Measurements from ENCODE around the gene PROM1.

The PROM1 gene

GRCh38 chr4:15934259-15934658, 149.6 kb downstream of the PROM1 start:
- Histone ChIP-seq H3K9me2 (replicated peaks; ENCODE audit: low read depth, low read length) (no peaks in the 10 kb centered on the region), H3K27me3 (ENCODE audit: insufficient read depth, low read length, poor library complexity, severe bottlenecking) (no peaks in the 10 kb centered on the region), H4K20me1 (ENCODE audit: insufficient read depth, low read length, poor library complexity, severe bottlenecking) (no peaks in the 10 kb centered on the region), H3K9ac (ENCODE audit: low read depth, low read length, poor library complexity, severe bottlenecking) (no peak overlapping the region), H3F3A (ENCODE audit: low read depth) (no peaks in the 10 kb centered on the region), H3K36me3 (ENCODE audit: insufficient read depth, low read length) (no peaks in the 10 kb centered on the region), H3K4me2 (ENCODE audit: low read depth, low read length, poor library complexity, severe bottlenecking) (no peak overlapping the region), H2AFZ (ENCODE audit: low read length) (no peak overlapping the region), H3K79me2 (ENCODE audit: insufficient read depth, low read length) (no peaks in the 10 kb centered on the region), H3K4me1 (ENCODE audit: insufficient read depth, low read length, poor library complexity, severe bottlenecking) (no peaks in the 10 kb centered on the region), H3K4me3 (ENCODE audit: low read length, poor library complexity, severe bottlenecking) (no peak overlapping the region), H3K9me3 (ENCODE audit: insufficient read depth, low read depth, low read length) (no peaks in the 10 kb centered on the region)
- no peak for TF ChIP-seq CTCF (conservative IDR thresholded peaks at IDR 0.05; ENCODE audit: low read length)
- no peak for TF ChIP-seq EZH2phosphoT487 (IDR thresholded peaks at IDR 0.05; ENCODE audit: borderline replicate concordance)

DNA sequence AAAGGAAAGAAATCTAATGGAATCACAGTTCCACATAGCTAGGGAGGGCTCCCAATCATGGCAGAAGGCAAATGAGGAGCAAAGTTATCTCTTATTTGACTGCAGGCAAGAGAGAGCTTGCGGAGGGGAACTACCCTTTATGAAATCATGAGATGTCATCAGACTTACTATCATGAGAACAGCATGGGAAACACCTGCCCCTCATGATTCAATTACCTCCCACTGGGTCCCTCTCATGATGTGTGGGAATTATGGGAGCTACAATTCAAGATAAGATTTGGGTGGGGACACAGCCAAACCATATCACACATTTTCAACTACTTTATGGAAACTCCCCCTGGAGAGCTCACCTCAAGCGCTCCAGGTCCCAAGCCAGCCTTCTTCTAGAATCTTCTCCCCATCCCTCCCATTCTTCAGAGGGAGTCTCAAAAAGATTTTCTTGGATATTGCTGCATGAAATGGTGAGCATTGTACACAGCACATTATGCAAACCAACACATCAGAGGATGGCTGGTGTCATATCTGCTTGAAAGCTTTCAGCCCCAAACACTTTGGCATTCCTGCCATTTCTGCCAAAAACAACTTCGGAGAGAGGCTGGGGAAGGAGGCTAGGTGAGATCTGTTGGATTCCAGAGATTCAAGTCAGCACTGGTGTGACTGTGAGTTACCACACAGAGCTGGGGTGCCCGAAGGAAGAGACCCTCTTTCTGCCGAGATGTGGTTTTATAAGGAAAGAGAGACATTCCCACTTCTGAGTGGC, 152.2 kb downstream of the PROM1 start:
- no peaks in the 10 kb centered on the region for H3K36me3 ChIP-seq (ENCODE audit: insufficient read depth, low read length)
- H2AFZ ChIP-seq (ENCODE audit: low read length) = no peak overlapping the region
- no peaks in the 10 kb centered on the region for H3K9me3 ChIP-seq (ENCODE audit: insufficient read depth, low read depth, low read length)
- H3K4me2 ChIP-seq (ENCODE audit: low read depth, low read length, poor library complexity, severe bottlenecking) = no peak overlapping the region
- no peaks in the 10 kb centered on the region for H3K27me3 ChIP-seq (ENCODE audit: insufficient read depth, low read length, poor library complexity, severe bottlenecking)
- H3K79me2 ChIP-seq (ENCODE audit: insufficient read depth, low read length) = no peaks in the 10 kb centered on the region
- H3K9ac ChIP-seq (ENCODE audit: low read depth, low read length, poor library complexity, severe bottlenecking) = no peak overlapping the region
- no peaks in the 10 kb centered on the region for H3F3A ChIP-seq (ENCODE audit: low read depth)
- H4K20me1 ChIP-seq (ENCODE audit: insufficient read depth, low read length, poor library complexity, severe bottlenecking) = no peaks in the 10 kb centered on the region
- TF ChIP-seq EZH2phosphoT487 (IDR thresholded peaks at IDR 0.05; ENCODE audit: borderline replicate concordance) (no peak), CTCF (conservative IDR thresholded peaks at IDR 0.05; ENCODE audit: low read length) (no peak)
- no peak overlapping the region for H3K4me3 ChIP-seq (ENCODE audit: low read length, poor library complexity, severe bottlenecking)
- no peaks in the 10 kb centered on the region for H3K9me2 ChIP-seq (replicated peaks; ENCODE audit: low read depth, low read length)
- no peaks in the 10 kb centered on the region for H3K4me1 ChIP-seq (ENCODE audit: insufficient read depth, low read length, poor library complexity, severe bottlenecking)

- Histone ChIP-seq H3K79me2 (ENCODE audit: insufficient read depth, low read length) (no peaks in the 10 kb centered on the region), H3K4me1 (ENCODE audit: insufficient read depth, low read length, poor library complexity, severe bottlenecking) (no peaks in the 10 kb centered on the region), H3K9me2 (replicated peaks; ENCODE audit: low read depth, low read length) (no peaks in the 10 kb centered on the region), H3K4me2 (ENCODE audit: low read depth, low read length, poor library complexity, severe bottlenecking) (no peak overlapping the region), H4K20me1 (ENCODE audit: insufficient read depth, low read length, poor library complexity, severe bottlenecking) (no peaks in the 10 kb centered on the region), H3K4me3 (ENCODE audit: low read length, poor library complexity, severe bottlenecking) (no peak overlapping the region), H3K9me3 (ENCODE audit: insufficient read depth, low read depth, low read length) (no peaks in the 10 kb centered on the region), H3F3A (ENCODE audit: low read depth) (no peaks in the 10 kb centered on the region), H3K27me3 (ENCODE audit: insufficient read depth, low read length, poor library complexity, severe bottlenecking) (no peaks in the 10 kb centered on the region), H2AFZ (ENCODE audit: low read length) (no peak overlapping the region), H3K36me3 (ENCODE audit: insufficient read depth, low read length) (no peaks in the 10 kb centered on the region), H3K9ac (ENCODE audit: low read depth, low read length, poor library complexity, severe bottlenecking) (no peak overlapping the region)
- TF ChIP-seq EZH2phosphoT487 (IDR thresholded peaks at IDR 0.05; ENCODE audit: borderline replicate concordance) (no peak), CTCF (conservative IDR thresholded peaks at IDR 0.05; ENCODE audit: low read length) (no peak)
These were observed 153.5 kb downstream of the PROM1 start for GRCh38 chr4:15930314-15930713.
